GM12891 (cell line): ENCODE measurements around the gene SNX10.
A peak's percentile ranks its signal among the peaks of the same experiment; 100 is the strongest.

Source experiments
- DNase-seq: peaks from one replicate; pipeline ENCODE4 v3.0.0; 2011; ENCODE audit warnings: low spot score; ENCODE audit not compliant: insufficient read length
- FAIRE-seq: peaks from 2 replicates; lab custom pipeline; 2011; peaks lifted over from hg19 to GRCh38; lab: Jason Lieb, UNC
- PAX5 ChIP-seq: IDR thresholded peaks from 2 replicates; pipeline ENCODE4 v1.6.1; 2011; ENCODE audit warnings: low read length, moderate library complexity, mild to moderate bottlenecking; ENCODE audit not compliant: insufficient read depth, severe bottlenecking
- POLR2A ChIP-seq: IDR thresholded peaks from 2 replicates; pipeline ENCODE4 v1.6.1; 2011; ENCODE audit warnings: low read depth, low read length, control low read depth
- POLR2AphosphoS5 ChIP-seq: IDR thresholded peaks from 2 replicates; pipeline ENCODE4 v1.6.1; 2011; ENCODE audit warnings: low read depth, low read length, control low read depth
- POU2F2 ChIP-seq: IDR thresholded peaks from 2 replicates; pipeline ENCODE4 v1.6.1; 2011; ENCODE audit warnings: low read depth, mild to moderate bottlenecking, control low read depth, low read length, moderate library complexity
- SPI1 ChIP-seq: IDR thresholded peaks from 2 replicates; pipeline ENCODE4 v1.6.1; 2011; ENCODE audit warnings: low read depth, low read length, control low read depth
- TAF1 ChIP-seq: IDR thresholded peaks from 2 replicates; pipeline ENCODE4 v1.6.1; 2011; ENCODE audit warnings: low read depth, low read length, control low read depth

SNX10 gene

DNA sequence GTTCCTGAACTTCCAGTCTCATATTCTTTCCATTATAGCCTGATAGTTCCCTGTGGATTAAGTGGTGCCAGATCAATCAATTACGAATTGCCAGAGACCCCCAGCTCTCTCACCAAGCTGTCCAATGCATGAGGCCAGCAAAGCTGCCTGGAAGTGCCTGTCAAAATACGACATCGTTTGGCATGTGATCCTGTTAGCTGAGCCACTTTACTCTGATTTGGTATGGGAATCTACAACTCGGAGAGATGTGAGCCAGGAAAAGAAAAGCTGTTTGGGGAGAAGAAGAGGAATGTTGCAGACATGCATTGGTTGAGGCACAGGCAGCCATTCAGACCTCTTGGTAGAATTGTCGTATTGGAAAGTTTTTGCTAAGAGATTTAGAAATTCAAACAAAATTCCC is 3.9 kb downstream of the SNX10 start:
- no peak for FAIRE-seq
- DNase-seq, result no peak
- TF ChIP-seq SPI1, result no peak
- no peak for TF ChIP-seq TAF1
- no peak for TF ChIP-seq PAX5
- no peak for TF ChIP-seq POLR2AphosphoS5
- no peak for TF ChIP-seq POU2F2
- TF ChIP-seq POLR2A, result no peak

DNA sequence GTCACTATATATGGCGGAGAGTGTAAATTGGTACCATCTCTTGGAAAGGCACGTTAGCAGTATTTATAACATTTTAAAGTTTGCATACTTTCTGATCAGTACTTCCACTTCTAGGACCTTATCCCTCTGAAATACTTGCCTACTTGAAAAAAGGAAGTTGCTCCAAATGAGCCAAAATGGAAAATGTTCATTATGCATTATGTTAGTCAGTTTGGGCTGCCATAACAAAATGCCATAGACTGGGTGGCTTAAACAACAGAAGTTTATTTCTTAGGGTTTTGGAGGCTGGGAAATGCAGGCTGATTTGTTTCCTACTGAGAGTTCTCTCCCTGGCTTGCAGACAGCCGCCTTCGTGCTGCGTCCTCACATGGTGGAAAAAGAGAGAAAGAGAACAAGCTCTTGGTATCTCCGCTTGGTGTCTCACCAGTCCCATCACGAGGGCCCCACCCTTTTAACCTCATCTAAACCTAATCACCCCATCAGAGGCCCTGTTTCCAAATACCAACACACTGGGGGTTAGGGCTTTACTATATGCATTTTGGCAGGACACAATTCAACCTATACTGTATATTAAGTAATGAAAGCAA is 6.9 kb downstream of the SNX10 start:
- DNase-seq (no peak), FAIRE-seq (no peak)
- no peak for TF ChIP-seq POU2F2
- TF ChIP-seq SPI1, result no peak
- TF ChIP-seq POLR2A, result no peak
- no peak for TF ChIP-seq POLR2AphosphoS5
- no peak for TF ChIP-seq TAF1
- TF ChIP-seq PAX5, result no peak

DNA sequence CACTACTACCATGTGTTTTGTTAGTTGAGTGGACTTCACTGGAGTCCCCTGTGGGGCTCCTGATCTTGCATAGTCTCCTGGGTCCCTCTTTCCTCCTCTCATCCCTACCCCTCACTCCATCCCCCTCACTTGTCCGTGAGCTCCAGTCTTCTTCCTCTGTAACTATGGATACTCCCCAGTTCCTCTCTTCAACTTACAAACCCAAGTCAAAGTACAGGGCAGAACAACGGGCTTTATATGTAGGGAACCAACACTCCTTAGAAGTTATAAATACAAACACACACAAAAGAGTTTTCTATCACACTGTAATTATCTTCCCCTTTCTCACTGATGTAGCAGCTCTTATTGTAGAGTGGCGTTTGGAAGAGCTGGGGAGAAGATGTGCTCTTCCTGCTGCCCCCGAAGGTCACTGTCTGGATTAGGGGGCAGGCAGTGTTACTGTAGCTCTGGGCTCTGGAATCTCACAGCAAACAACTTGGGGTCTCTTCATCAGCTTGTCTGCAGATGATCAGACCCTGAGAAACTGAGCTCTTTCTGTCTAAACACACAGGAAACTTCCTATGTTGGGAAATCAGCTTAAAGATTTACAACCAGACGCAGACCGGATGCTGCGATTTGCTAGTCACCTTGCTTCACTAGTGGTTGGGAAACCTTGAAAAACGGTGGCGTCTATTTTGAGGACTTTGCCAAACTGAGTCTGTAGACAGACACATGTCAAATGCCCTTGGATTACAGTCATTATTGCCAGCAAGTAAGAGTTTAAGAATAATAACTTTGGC is 13.6 kb downstream of the SNX10 start:
- FAIRE-seq (peak; percentile 47), DNase-seq (no peak)
- no peak for TF ChIP-seq SPI1
- TF ChIP-seq POLR2A, result no peak
- TF ChIP-seq POLR2AphosphoS5, result no peak
- no peak for TF ChIP-seq PAX5
- no peak for TF ChIP-seq POU2F2
- TF ChIP-seq TAF1, result no peak

DNA sequence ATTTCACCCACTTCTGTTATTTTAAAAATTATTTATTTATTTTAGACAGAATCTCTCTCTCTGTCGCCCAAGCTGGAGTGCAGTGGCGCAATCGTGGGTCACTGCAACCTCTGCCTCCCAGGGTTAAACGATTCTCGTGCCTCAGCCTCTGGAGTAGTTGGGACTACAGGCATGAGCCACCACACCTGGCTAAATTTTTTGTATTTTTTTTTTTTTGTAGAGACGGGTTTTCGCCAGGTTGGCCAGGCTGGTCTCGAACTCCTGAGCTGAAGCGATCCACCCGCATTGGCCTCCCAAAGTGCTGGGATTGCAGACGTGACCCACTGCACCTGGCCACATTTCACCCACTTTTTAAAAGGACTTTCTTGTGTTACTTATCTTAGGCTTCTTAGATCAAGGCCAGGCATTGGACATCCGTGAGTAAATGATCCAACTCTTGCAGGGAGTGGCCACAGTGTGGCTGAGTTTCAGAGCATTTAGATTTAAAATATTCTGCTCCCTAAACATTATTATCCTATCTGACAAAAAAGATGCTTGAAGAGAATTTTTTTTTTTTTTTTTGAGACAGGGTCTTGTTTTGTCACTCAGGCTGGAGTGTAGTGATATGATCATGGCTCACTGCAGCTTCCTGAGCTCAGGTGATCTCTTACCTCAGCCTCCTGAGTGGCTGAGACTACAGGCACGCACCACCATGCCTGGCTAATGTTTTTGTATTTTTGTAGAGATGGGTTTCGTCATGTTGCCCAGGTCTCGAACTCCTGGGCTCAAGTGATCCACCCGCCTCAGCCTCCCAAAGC is 14.4 kb downstream of the SNX10 start:
- DNase-seq (no peak), FAIRE-seq (no peak)
- TF ChIP-seq POU2F2 (no peak), PAX5 (no peak), SPI1 (no peak), POLR2AphosphoS5 (no peak), POLR2A (no peak), TAF1 (no peak)

DNA sequence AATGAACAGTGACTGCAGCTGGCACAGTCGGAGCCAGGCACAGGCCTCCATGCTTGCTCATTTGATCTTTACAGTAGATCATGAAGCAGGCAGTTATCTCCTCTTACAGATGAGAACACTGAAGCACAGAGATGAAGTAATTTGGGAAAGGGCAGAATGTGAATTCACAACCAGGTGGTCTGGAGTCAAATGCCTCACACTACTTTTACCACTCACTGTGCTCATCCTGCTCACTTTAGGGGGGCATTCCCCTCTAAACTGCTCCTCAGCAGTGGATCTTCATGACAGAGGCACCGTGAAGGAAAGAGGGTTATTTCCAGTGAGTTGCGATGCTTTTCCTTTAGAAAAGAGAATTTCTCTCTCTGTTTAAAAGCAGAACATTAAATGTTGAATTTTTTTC is 15.1 kb downstream of the SNX10 start:
- no peak for DNase-seq
- FAIRE-seq, result no peak
- TF ChIP-seq POLR2A (no peak), POLR2AphosphoS5 (no peak), POU2F2 (no peak), TAF1 (no peak), PAX5 (no peak), SPI1 (no peak)

DNA sequence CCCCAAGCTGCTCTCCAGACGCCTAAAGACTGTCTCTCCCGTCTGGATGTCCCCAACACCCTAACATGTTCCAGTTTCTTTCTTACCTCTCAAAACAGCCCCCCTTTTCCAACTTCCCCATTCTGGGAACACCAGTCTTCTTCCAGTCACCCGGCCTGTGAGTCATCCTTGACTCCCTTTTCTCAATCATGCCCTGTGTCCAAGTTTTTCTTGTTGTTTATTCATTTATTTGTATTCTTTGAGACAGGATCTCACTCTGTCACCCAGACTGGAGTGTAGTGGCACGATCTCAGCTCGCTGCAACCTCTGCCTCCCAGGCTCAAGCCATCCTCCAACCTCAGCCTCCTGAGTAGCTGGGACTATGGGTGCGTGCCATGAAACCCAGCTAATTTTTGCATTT is 15.6 kb downstream of the SNX10 start:
- DNase-seq (no peak), FAIRE-seq (no peak)

DNA sequence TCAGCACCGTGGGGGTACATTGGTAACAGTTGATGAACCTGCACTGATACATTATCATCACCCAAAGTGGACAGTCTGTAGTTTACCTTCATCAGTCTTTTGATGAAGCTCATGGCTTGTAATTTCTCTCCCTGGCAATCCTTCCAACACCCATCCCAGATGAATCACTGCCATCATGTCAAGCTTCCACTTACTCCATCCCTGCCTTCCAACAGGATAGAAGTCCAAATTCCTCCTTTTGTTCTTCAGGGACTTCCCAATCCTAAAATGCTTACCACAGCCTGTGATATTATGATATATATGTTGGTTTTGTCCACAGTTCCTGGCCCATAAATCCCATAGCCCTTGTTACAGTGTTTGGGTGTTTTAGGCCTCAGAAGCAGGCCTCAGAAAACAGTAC is 16.1 kb downstream of the SNX10 start:
- DNase-seq (no peak), FAIRE-seq (no peak)
- TF ChIP-seq PAX5 (no peak), POLR2A (no peak), SPI1 (no peak), TAF1 (no peak), POU2F2 (no peak), POLR2AphosphoS5 (no peak)

More for the DNA sequence above, 15.6 kb downstream of the SNX10 start:
- TF ChIP-seq POLR2A (no peak), SPI1 (no peak), PAX5 (no peak), POU2F2 (no peak), TAF1 (no peak), POLR2AphosphoS5 (no peak)

DNA sequence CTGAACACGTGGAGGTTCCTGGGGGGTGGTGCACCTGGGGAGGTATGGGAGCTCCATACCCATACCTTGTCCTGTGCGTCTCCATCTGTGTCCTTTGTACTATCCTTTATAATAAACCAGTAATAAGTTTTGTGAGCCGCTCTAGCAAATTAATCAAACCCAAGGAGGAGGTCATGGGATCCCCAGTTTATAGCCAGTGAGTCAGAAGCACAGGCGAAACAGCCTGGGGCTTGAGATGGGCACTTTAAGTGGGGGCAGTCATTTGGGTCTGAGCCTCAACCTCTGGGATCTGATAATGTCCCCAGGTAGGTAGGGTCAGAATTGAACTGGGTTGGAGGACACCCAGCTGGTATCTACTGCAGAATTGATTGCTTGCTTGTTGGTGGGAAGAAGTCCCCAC is 16.9 kb downstream of the SNX10 start:
- TF ChIP-seq TAF1, result no peak
- no peak for TF ChIP-seq POLR2AphosphoS5
- no peak for TF ChIP-seq PAX5
- no peak for TF ChIP-seq POLR2A
- TF ChIP-seq POU2F2, result no peak
- TF ChIP-seq SPI1, result no peak
- FAIRE-seq (no peak), DNase-seq (no peak)

DNA sequence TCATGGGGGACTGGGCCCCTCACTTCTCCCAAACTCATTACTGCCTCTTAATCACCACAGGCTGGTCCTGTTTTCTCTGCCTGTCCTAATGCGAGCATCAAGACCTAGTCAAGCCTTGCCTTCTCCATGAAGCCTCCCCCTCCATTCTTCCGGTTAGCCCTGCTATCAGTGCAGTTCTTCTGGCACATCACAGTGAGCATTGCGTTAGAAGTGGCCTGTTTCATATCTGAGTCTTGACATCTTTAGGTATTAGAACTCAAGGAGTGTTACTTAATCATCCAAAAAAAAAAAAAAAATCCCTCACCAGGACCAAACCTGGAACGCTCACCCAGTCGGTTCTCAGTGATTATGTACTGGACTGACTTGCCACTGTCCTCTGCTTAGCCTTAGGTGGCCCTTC is 17.4 kb downstream of the SNX10 start:
- TF ChIP-seq POLR2AphosphoS5 (no peak), TAF1 (no peak), POLR2A (no peak), SPI1 (no peak), POU2F2 (no peak), PAX5 (no peak)
- DNase-seq (no peak), FAIRE-seq (no peak)
